H9 (cell line): ENCODE results near the gene RFT1. TPM values are rescaled to one million over a fixed set of nuclear protein-coding genes. Genes with fewer than 3 reads are reported as not detected.

ENCODE experiments used
- DNase-seq: peaks from one replicate; pipeline ENCODE4 v3.0.0-alpha.2; 2017
- H2AFZ ChIP-seq: one replicate; pipeline ENCODE4 v1.6.1; 2013; ENCODE audit warnings: mild to moderate bottlenecking, low read length, control low read depth, moderate library complexity
- H2AK5ac ChIP-seq: 2 replicates; pipeline ENCODE4 v1.6.1; 2013; ENCODE audit warnings: low read length, control low read depth, mixed read lengths; ENCODE audit not compliant: insufficient read length
- H2BK120ac ChIP-seq: one replicate; pipeline ENCODE4 v1.6.1; 2013; ENCODE audit warnings: low read depth, mild to moderate bottlenecking, low read length, control low read depth, inconsistent platforms; ENCODE audit not compliant: poor library complexity, severe bottlenecking
- H2BK12ac ChIP-seq: 2 replicates; pipeline ENCODE4 v1.6.1; 2013; ENCODE audit warnings: low read length, control low read depth, mixed read lengths, low read depth; ENCODE audit not compliant: insufficient read length
- H2BK15ac ChIP-seq: 2 replicates; pipeline ENCODE4 v1.6.1; 2013; ENCODE audit warnings: low read depth, low read length, control low read depth
- H2BK20ac ChIP-seq: one replicate; pipeline ENCODE4 v1.6.1; 2013; ENCODE audit warnings: low read depth, mild to moderate bottlenecking, low read length, control low read depth, inconsistent platforms; ENCODE audit not compliant: poor library complexity, severe bottlenecking
- H2BK5ac ChIP-seq: 2 replicates; pipeline ENCODE4 v1.6.1; 2013; ENCODE audit warnings: low read length, control low read depth, mixed read lengths; ENCODE audit not compliant: insufficient read length
- H3K14ac ChIP-seq: 2 replicates; pipeline ENCODE4 v1.6.1; 2013; ENCODE audit warnings: low read length, control low read depth; ENCODE audit not compliant: insufficient read depth
- H3K18ac ChIP-seq: 2 replicates; pipeline ENCODE4 v1.6.1; 2013; ENCODE audit warnings: low read depth, mild to moderate bottlenecking, mixed read lengths, low read length, control low read depth; ENCODE audit not compliant: insufficient read length
- H3K23ac ChIP-seq: 2 replicates; pipeline ENCODE4 v1.6.1; 2013; ENCODE audit warnings: low read length, control low read depth, mixed read lengths, low read depth; ENCODE audit not compliant: insufficient read length
- H3K23me2 ChIP-seq: 2 replicates; pipeline ENCODE4 v1.6.1; 2013; ENCODE audit warnings: low read depth, mild to moderate bottlenecking, mixed read lengths, low read length, control low read depth; ENCODE audit not compliant: insufficient read length, poor library complexity, severe bottlenecking
- H3K27ac ChIP-seq: 2 replicates; pipeline ENCODE4 v1.5.1; 2013; ENCODE audit warnings: low read length, control low read depth, mixed read lengths, low read depth; ENCODE audit not compliant: insufficient read length
- H3K27me3 ChIP-seq: 2 replicates; pipeline ENCODE4 v1.6.1; 2013; ENCODE audit warnings: low read length, control low read depth, inconsistent platforms; ENCODE audit not compliant: insufficient read depth
- H3K4ac ChIP-seq: 2 replicates; pipeline ENCODE4 v1.6.1; 2013; ENCODE audit warnings: low read depth, mild to moderate bottlenecking, control low read depth, inconsistent platforms, low read length, moderate library complexity
- H3K4me1 ChIP-seq: 2 replicates; pipeline ENCODE4 v1.6.1; 2013; ENCODE audit warnings: low read length, control low read depth, inconsistent platforms; ENCODE audit not compliant: insufficient read depth
- H3K4me2 ChIP-seq: 2 replicates; pipeline ENCODE4 v1.6.1; 2013; ENCODE audit warnings: low read length, control low read depth, mixed read lengths; ENCODE audit not compliant: insufficient read length, insufficient read depth
- H3K56ac ChIP-seq: 2 replicates; pipeline ENCODE4 v1.6.1; 2013; ENCODE audit warnings: low read depth, mild to moderate bottlenecking, mixed read lengths, low read length, control low read depth; ENCODE audit not compliant: insufficient read length
- H3K79me1 ChIP-seq: 2 replicates; pipeline ENCODE4 v1.6.1; 2013; ENCODE audit warnings: low read depth, mild to moderate bottlenecking, moderate library complexity, low read length, control low read depth, inconsistent platforms; ENCODE audit not compliant: insufficient read depth, poor library complexity, severe bottlenecking
- H3K79me2 ChIP-seq: 2 replicates; pipeline ENCODE4 v1.6.1; 2013; ENCODE audit warnings: low read length, control low read depth, inconsistent platforms; ENCODE audit not compliant: insufficient read depth
- H3K9ac ChIP-seq: 2 replicates; pipeline ENCODE4 v1.6.1; 2013; ENCODE audit warnings: low read length, control low read depth, mixed read lengths; ENCODE audit not compliant: insufficient read length; ENCODE audit errors: extremely low read depth
- H3K9me3 ChIP-seq: one replicate; pipeline ENCODE4 v1.6.1; 2013; ENCODE audit warnings: low read depth, low read length, inconsistent platforms; ENCODE audit not compliant: control insufficient read depth
- H3T11ph ChIP-seq: one replicate; pipeline ENCODE4 v1.6.1; 2013; ENCODE audit warnings: mild to moderate bottlenecking, low read length, control low read depth, inconsistent platforms
- H4K20me1 ChIP-seq: one replicate; pipeline ENCODE4 v1.6.1; 2013; ENCODE audit not compliant: control insufficient read depth, insufficient read length, insufficient read depth
- H4K5ac ChIP-seq: 2 replicates; pipeline ENCODE4 v1.6.1; 2013; ENCODE audit warnings: low read depth, mild to moderate bottlenecking, mixed read lengths, low read length, control low read depth; ENCODE audit not compliant: insufficient read length
- H4K8ac ChIP-seq: replicated peaks from 2 replicates; pipeline ENCODE4 v1.6.1; 2013; ENCODE audit warnings: low read length, control low read depth, mixed read lengths, low read depth; ENCODE audit not compliant: insufficient read length
- H4K91ac ChIP-seq: 2 replicates; pipeline ENCODE4 v1.6.1; 2013; ENCODE audit warnings: low read depth, mild to moderate bottlenecking, moderate library complexity, mixed read lengths, low read length, control low read depth; ENCODE audit not compliant: insufficient read length
- H3K27ac Mint-ChIP-seq, 3 experiments: 2 replicates in 2 of 3; 3 replicates in 1 of 3; pipeline ENCODE4 v1.8.0; 2020 to 2021; ENCODE audit warnings: mixed read lengths in 3 of 3, mild to moderate bottlenecking in 1 of 3, moderate library complexity in 1 of 3
- H3K27me3 Mint-ChIP-seq: 2 replicates; pipeline ENCODE4 v1.8.0; 2021; ENCODE audit warnings: low read depth, mild to moderate bottlenecking, moderate library complexity, mixed read lengths
- H3K36me3 Mint-ChIP-seq, 3 experiments: 2 replicates in 2 of 3; 3 replicates in 1 of 3; pipeline ENCODE4 v1.8.0; 2020 to 2021; ENCODE audit warnings: low read depth in 3 of 3, mixed read lengths in 3 of 3; ENCODE audit not compliant: insufficient read depth in 1 of 3
- H3K4me1 Mint-ChIP-seq, 2 experiments: 2 replicates each; pipeline ENCODE4 v1.8.0; 2020; ENCODE audit warnings: mixed read lengths in 2 of 2
- H3K4me3 Mint-ChIP-seq, 2 experiments: 2 replicates in 1 of 2; 3 replicates in 1 of 2; pipeline ENCODE4 v1.8.0; 2020 to 2021; ENCODE audit warnings: mild to moderate bottlenecking in 2 of 2, mixed read lengths in 2 of 2, moderate library complexity in 1 of 2
- H3K9me3 Mint-ChIP-seq, 2 experiments: 2 replicates in 1 of 2; 3 replicates in 1 of 2; pipeline ENCODE4 v1.8.0; 2020; ENCODE audit warnings: mild to moderate bottlenecking in 2 of 2, mixed read lengths in 2 of 2, moderate library complexity in 1 of 2
- WGBS: extraction: QIAGEN DNeasy Blood & Tissue Kit; methylation state at CpG from one replicate; pipeline ENCODE4 v1.1.7; 2013; ENCODE audit warnings: missing lambda C conversion rate, low lambda C conversion rate, mixed read lengths; ENCODE audit not compliant: insufficient read length; ENCODE audit errors: extremely low coverage; 5-methylcytosine and 5-hydroxymethylcytosine counted together
- total RNA-seq: library from RNA; stranded (reverse); gene quantifications from 2 replicates; pipeline ENCODE4 v1.2.1, GENCODE V29; 2021
- TF ChIP-seq, protein P1 (sequence below): fragments of 200-600 bp; sonication (generic); conservative IDR thresholded peaks from 3 replicates; pipeline ENCODE4 v1.8.0; 2021; ENCODE audit warnings: antibody characterized with exemption, mild to moderate bottlenecking

The RFT1 gene
- total RNA-seq, 1 experiment from 2014 or later = 24.1 TPM

DNA sequence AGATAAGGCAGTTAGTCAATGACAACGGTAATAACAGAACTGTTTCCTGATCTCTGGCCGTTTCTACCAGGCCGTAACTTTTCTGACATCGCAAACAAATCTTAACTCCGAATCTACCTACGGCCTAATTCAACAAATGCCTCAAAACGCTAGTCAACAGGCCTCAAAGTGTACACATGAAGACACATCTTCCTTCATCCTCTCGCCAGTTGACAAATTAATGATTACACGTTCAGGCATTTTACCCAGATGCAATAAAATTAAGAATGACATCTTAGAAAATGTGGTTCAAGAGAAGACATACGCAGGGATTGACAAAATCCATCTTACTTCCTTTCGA, 85.9 kb downstream of the RFT1 start:
- H3K27ac Mint-ChIP-seq = no peak overlapping the region
- H3K4me2 ChIP-seq = peak overlapping the region; percentile 91
- no peaks in the 10 kb centered on the region for H3K4me1 ChIP-seq
- no peak overlapping the region for H2AFZ ChIP-seq
- WGBS = no CpG with 5 or more reads among the region's 11 CpGs
- peaks cover 3% of the 10 kb centered on the region; the same call in 1 of the 2 replicates for H3K27me3 ChIP-seq
- H2AK5ac ChIP-seq = no peak overlapping the region
- H3K9ac ChIP-seq = no peak overlapping the region
- H3K23ac ChIP-seq = no peak overlapping the region
- H3K9me3 Mint-ChIP-seq = 0 out of 5 replicates have a peak, but pooled peaks cover 0 to 4% of the 10 kb centered on the region in 2 experiments
- H3K14ac ChIP-seq = no peak overlapping the region
- H3K9me3 ChIP-seq = no peaks in the 10 kb centered on the region
- peaks cover 0 to 6% (median 0%) of the 10 kb centered on the region in 3 experiments; a peak in 2 of 7 replicates for H3K36me3 Mint-ChIP-seq
- no peak overlapping the region for H3K18ac ChIP-seq
- H3K4ac ChIP-seq = no peak overlapping the region
- no peaks in the 10 kb centered on the region for H4K20me1 ChIP-seq
- no peak overlapping the region for H2BK12ac ChIP-seq
- H3K79me2 ChIP-seq = no peaks in the 10 kb centered on the region; the same call in 1 of the 2 replicates
- no peak overlapping the region for H4K8ac ChIP-seq
- no peak overlapping the region for H2BK20ac ChIP-seq
- H3T11ph ChIP-seq = no peak overlapping the region
- no peak overlapping the region for H2BK15ac ChIP-seq
- H3K23me2 ChIP-seq = peaks cover 11% of the 10 kb centered on the region
- peaks cover 3% of the 10 kb centered on the region for H3K79me1 ChIP-seq
- peak overlapping the region; percentile 84 to 94 for H3K4me3 Mint-ChIP-seq
- H3K27ac ChIP-seq = no peak overlapping the region
- no peak overlapping the region for H4K5ac ChIP-seq
- no peak overlapping the region for H2BK120ac ChIP-seq
- H2BK5ac ChIP-seq = no peak overlapping the region
- H3K56ac ChIP-seq = no peak overlapping the region
- DNase-seq = no peak
- H3K27me3 Mint-ChIP-seq = peaks cover 47% of the 10 kb centered on the region
- TF ChIP-seq, protein P1, sequence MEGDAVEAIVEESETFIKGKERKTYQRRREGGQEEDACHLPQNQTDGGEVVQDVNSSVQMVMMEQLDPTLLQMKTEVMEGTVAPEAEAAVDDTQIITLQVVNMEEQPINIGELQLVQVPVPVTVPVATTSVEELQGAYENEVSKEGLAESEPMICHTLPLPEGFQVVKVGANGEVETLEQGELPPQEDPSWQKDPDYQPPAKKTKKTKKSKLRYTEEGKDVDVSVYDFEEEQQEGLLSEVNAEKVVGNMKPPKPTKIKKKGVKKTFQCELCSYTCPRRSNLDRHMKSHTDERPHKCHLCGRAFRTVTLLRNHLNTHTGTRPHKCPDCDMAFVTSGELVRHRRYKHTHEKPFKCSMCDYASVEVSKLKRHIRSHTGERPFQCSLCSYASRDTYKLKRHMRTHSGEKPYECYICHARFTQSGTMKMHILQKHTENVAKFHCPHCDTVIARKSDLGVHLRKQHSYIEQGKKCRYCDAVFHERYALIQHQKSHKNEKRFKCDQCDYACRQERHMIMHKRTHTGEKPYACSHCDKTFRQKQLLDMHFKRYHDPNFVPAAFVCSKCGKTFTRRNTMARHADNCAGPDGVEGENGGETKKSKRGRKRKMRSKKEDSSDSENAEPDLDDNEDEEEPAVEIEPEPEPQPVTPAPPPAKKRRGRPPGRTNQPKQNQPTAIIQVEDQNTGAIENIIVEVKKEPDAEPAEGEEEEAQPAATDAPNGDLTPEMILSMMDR = no peak
- H3K4me1 Mint-ChIP-seq = peaks cover 18% of the 10 kb centered on the region in 2 experiments
- H4K91ac ChIP-seq = no peak overlapping the region
